Measurements from ENCODE around the gene ACAD10. TPM values are rescaled to one million over a fixed set of nuclear protein-coding genes. Genes with fewer than 3 reads are reported as not detected.

Gene ACAD10
- total RNA-seq, 4 donors from 2014 or later, result 8.8 to 21.6 (median 16.8) TPM

DNA sequence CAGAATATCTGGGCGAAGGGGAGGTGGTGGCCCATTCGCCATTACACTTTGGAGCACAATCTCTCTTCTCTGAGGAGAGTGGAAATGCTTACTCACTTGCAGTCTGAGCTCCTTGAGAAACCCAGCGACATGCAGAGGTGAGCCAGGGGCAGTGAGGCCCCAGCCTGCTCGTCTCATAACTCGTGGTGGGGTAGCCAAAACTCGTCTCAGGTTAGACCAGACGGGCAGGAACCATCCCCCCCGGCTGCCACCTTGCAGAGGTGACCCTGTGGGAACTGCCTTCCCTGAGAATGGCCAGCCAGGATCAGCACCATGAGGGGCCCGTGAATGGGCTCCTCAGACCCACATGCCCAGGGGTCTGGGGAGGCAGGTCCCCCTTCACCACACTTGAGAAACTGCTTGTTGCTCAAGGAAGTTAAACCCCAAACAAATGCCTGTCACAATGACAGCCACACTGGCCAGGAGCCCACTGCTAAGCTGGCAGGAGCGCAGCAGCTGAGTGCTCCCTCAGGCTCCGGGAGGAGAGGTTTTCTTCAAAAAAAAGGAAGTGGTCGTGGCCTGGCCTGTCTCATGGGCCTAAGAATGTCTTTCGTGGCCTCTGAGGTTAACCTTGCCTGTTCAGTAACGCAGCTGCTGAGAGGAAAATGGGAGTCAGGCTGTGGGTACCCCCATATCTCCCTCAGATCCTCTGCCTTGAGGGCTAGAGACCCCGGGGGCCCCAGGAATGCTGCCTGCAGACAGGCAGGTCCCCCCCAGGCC lies 71.7 kb downstream of the ACAD10 start:
- intact Hi-C loops (cut with DNase I), result no loop called here

DNA sequence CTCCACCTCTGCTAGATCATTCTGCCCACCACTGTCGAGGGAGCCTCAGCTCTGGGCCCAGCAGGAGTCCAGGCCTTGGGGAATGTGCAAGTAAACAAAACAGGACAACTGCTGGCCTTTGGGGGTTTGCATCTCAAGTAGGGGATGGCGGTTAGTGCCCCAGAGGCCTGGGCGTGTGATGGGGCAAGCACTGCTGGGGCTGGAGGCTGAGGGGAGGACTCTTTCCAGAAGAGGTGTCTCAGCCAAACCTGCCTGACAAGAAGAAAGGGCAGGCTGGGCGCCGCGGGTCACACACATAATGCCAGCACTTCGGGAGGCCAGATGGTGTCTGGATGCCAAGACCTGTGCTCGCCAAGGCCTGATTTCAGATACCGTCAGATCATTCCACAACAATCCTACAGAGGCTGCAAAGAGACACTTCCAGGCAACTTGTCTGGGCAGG lies 72.3 kb downstream of the ACAD10 start:
- Histone ChIP-seq H3K27ac (replicated peaks in 1 of 4) (peak overlapping the region; percentile 17 to 32 (median 23)), H3K36me3 (peaks cover 0 to 43% (median 23%) of the 10 kb centered on the region in 4 donors), H3K9me3 (no peaks in the 10 kb centered on the region), H3K4me1 (peaks cover 16 to 27% (median 23%) of the 10 kb centered on the region in 4 donors), H3K27me3 (no peaks in the 10 kb centered on the region), H3K4me3 (no peak overlapping the region)
- 64% methylated on average over 7 of the region's 9 CpGs for WGBS
- TF ChIP-seq POLR2AphosphoS5 (IDR thresholded peaks at IDR 0.05) (no peak), POLR2A (IDR thresholded peaks at IDR 0.05; ENCODE audit: low read depth) (no peak), EP300 (IDR thresholded peaks at IDR 0.05) (no peak)
- TF ChIP-seq, protein P1, sequence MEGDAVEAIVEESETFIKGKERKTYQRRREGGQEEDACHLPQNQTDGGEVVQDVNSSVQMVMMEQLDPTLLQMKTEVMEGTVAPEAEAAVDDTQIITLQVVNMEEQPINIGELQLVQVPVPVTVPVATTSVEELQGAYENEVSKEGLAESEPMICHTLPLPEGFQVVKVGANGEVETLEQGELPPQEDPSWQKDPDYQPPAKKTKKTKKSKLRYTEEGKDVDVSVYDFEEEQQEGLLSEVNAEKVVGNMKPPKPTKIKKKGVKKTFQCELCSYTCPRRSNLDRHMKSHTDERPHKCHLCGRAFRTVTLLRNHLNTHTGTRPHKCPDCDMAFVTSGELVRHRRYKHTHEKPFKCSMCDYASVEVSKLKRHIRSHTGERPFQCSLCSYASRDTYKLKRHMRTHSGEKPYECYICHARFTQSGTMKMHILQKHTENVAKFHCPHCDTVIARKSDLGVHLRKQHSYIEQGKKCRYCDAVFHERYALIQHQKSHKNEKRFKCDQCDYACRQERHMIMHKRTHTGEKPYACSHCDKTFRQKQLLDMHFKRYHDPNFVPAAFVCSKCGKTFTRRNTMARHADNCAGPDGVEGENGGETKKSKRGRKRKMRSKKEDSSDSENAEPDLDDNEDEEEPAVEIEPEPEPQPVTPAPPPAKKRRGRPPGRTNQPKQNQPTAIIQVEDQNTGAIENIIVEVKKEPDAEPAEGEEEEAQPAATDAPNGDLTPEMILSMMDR (IDR thresholded peaks at IDR 0.05), result no peak
- DNase-seq (ENCODE audit: extremely low spot score), result no peak
- intact Hi-C loops (cut with DNase I), result no loop called here

More for the DNA sequence above, 71.7 kb downstream of the ACAD10 start:
- Histone ChIP-seq H3K9me3 (no peaks in the 10 kb centered on the region), H3K4me1 (peaks cover 16 to 27% (median 24%) of the 10 kb centered on the region in 4 donors), H3K4me3 (no peak overlapping the region), H3K36me3 (peaks cover 0 to 43% (median 23%) of the 10 kb centered on the region in 4 donors), H3K27me3 (no peaks in the 10 kb centered on the region), H3K27ac (replicated peaks in 1 of 4) (peak overlapping the region; percentile 17 to 32 (median 23))
- 51% methylated on average over 12 of the region's 15 CpGs for WGBS
- TF ChIP-seq EP300 (IDR thresholded peaks at IDR 0.05) (no peak), POLR2A (IDR thresholded peaks at IDR 0.05; ENCODE audit: low read depth) (no peak), POLR2AphosphoS5 (IDR thresholded peaks at IDR 0.05) (no peak)
- TF ChIP-seq, protein P1 (IDR thresholded peaks at IDR 0.05), result no peak
- DNase-seq (ENCODE audit: extremely low spot score), result no peak

DNA sequence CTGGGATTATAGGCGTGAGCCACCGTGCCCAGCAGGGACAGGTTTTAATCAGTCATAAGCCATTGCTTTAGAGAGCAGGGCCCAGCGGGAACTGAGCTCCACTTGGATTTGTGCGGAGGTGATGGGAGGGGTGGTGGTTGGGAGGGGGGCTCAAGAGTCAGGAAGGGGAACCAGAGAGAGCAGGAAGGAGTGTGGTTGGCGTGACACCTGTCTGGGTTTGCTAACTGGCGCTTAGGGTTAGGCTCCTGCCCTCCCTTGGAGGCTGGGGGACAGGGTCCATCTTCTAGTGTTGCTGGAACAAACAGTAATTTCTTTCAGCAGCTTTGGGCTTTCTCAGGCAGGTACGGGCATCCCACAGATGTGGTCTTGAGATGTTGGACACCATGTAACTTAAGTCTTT lies 73.4 kb downstream of the ACAD10 start:
- peaks cover 0 to 33% (median 18%) of the 10 kb centered on the region in 4 donors for H3K36me3 ChIP-seq
- H3K4me1 ChIP-seq, result peaks cover 16 to 21% (median 17%) of the 10 kb centered on the region in 4 donors
- no peak overlapping the region for H3K4me3 ChIP-seq
- H3K27ac ChIP-seq (replicated peaks in 1 of 4), result no peak overlapping the region
- WGBS, result 79% methylated on average over 7 of the region's 7 CpGs
- no peaks in the 10 kb centered on the region for H3K9me3 ChIP-seq
- no peak for TF ChIP-seq POLR2AphosphoS5 (IDR thresholded peaks at IDR 0.05)
- TF ChIP-seq EP300 (IDR thresholded peaks at IDR 0.05), result no peak
- TF ChIP-seq, protein P1 (IDR thresholded peaks at IDR 0.05), result no peak
- TF ChIP-seq POLR2A (IDR thresholded peaks at IDR 0.05; ENCODE audit: low read depth), result no peak
- intact Hi-C loops (cut with DNase I), result no loop called here
- H3K27me3 ChIP-seq, result no peaks in the 10 kb centered on the region
- DNase-seq (ENCODE audit: extremely low spot score), result no peak

DNA sequence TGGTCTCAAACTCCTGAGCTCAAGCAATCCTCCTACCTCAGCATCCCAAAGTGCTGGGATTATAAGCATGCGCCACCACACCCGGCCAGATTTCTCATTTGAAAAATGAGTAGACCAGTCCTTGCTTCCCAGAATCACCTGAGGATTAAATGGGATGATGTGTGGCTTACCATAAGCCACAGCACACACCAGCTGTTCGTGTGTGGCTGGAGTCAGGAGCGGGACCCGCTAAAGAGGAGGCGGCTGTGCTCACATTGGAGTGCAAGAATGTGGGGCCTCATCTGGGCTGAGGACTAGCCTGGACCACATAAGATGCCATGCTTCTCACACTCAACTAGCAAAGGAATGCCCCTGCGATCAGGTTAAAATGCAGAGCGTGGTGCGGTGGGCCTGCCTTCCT lies 74.1 kb downstream of the ACAD10 start:
- Histone ChIP-seq H3K27me3 (no peaks in the 10 kb centered on the region), H3K27ac (replicated peaks in 1 of 4) (no peak overlapping the region), H3K9me3 (no peaks in the 10 kb centered on the region), H3K4me1 (peaks cover 16 to 18% (median 17%) of the 10 kb centered on the region in 4 donors), H3K36me3 (peaks cover 0 to 28% (median 16%) of the 10 kb centered on the region in 4 donors), H3K4me3 (no peak overlapping the region)
- TF ChIP-seq POLR2AphosphoS5 (IDR thresholded peaks at IDR 0.05) (no peak), POLR2A (IDR thresholded peaks at IDR 0.05; ENCODE audit: low read depth) (no peak), EP300 (IDR thresholded peaks at IDR 0.05) (no peak)
- TF ChIP-seq, protein P1 (IDR thresholded peaks at IDR 0.05), result no peak
- intact Hi-C loops (cut with DNase I), result no loop called here
- DNase-seq (ENCODE audit: extremely low spot score), result no peak
- WGBS, result 92% methylated on average over 8 of the region's 9 CpGs
